ENCODE results near the gene MEGF9. TPM values are rescaled to one million over a fixed set of nuclear protein-coding genes. Genes with fewer than 3 reads are reported as not detected.
A peak's percentile ranks its signal among the peaks of the same experiment; 100 is the strongest.

The MEGF9 gene
- total RNA-seq, 4 donors from 2014 or later: 65.2 to 194 (median 138) TPM

DNA sequence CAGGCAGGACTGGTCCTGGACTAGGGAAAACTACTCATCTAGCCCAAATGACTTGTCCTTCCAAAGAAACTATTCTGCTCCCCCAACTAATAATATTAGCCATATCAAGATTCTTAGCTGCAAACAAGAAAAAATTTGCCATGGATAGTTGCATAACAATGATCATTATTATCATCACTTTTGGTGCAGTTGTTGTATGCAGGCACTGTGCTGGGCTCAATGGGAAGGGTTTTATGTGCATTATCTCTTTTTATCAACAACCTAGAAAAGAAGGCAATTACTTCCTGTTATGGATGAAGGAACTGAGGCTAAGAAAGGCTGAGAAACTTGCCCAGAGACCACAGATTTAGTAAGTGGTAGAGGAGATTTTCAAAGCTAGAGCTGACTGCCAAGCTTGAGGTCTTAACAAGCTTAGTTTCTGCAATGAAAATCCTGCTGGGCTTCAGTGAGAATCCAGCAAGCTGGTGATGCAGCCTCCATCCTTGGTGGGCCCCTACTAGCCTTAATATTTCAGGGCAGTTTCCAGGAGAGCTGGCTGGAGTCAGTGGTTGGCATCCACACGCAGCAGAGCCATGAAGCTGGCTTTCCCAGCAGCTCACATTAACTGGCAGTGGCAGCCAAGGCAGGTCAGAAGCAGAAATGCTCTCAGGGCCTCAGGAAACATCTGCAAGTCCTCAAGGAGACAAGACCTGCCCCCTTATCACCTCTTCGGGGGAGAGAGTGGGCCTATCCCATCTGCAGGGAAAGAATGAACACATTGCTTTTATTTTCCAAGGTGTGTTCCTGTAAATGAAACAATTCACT lies 20.5 kb upstream of the MEGF9 start:
- Histone ChIP-seq H3K36me3 (no peaks in the 10 kb centered on the region), H3K27me3 (no peaks in the 10 kb centered on the region), H3K27ac (peak overlapping the region; percentile 27 to 94 (median 93)), H3K9me3 (no peaks in the 10 kb centered on the region), H3K4me3 (replicated peaks in 1 of 3) (no peak overlapping the region), H3K4me1 (peaks cover 36 to 52% of the 10 kb centered on the region in 2 donors)
- peak; percentile 26 to 28 for DNase-seq
- intact Hi-C loops (cut with DNase I): no loop called here
- TF ChIP-seq, protein P1, sequence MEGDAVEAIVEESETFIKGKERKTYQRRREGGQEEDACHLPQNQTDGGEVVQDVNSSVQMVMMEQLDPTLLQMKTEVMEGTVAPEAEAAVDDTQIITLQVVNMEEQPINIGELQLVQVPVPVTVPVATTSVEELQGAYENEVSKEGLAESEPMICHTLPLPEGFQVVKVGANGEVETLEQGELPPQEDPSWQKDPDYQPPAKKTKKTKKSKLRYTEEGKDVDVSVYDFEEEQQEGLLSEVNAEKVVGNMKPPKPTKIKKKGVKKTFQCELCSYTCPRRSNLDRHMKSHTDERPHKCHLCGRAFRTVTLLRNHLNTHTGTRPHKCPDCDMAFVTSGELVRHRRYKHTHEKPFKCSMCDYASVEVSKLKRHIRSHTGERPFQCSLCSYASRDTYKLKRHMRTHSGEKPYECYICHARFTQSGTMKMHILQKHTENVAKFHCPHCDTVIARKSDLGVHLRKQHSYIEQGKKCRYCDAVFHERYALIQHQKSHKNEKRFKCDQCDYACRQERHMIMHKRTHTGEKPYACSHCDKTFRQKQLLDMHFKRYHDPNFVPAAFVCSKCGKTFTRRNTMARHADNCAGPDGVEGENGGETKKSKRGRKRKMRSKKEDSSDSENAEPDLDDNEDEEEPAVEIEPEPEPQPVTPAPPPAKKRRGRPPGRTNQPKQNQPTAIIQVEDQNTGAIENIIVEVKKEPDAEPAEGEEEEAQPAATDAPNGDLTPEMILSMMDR (IDR thresholded peaks at IDR 0.05): no peak
- no peak for TF ChIP-seq POLR2A (IDR thresholded peaks at IDR 0.05)
- 54 to 60% methylated on average over 2 of the region's 2 CpGs for WGBS, 2 donors

DNA sequence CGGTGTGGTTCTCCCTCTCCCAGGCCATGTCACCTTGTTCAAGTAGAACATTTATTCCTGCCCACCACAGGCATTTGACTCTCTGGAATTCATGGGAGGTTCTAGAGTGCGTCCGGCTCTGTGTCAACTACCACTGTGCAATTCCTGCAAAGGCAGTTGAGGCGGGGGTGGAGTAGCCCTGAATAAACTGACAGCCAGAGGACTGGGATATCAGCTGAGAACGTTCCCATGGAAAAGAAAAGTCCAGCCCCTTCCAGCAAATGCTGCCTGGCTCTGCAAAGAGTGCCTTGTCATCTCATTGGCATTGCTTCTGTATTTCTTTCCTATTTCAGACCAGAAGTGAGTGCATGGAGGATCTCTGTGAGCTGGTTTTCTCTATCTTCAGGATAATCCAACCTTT lies 18.9 kb upstream of the MEGF9 start:
- H3K4me3 ChIP-seq (replicated peaks in 1 of 3): no peak overlapping the region
- peaks cover 38 to 58% of the 10 kb centered on the region in 2 donors for H3K4me1 ChIP-seq
- peak in 1 of 2 donors; percentile 74 for TF ChIP-seq POLR2A (IDR thresholded peaks at IDR 0.05)
- TF ChIP-seq, protein P1 (IDR thresholded peaks at IDR 0.05): no peak
- intact Hi-C loops (cut with DNase I): no loop called here
- DNase-seq: peak; percentile 93 to 96
- 24 to 40% methylated on average over 5 of the region's 5 CpGs for WGBS, 2 donors
- peak overlapping the region; percentile 93 to 94 (median 94) for H3K27ac ChIP-seq
- no peaks in the 10 kb centered on the region for H3K27me3 ChIP-seq
- no peaks in the 10 kb centered on the region for H3K9me3 ChIP-seq
- H3K36me3 ChIP-seq: no peaks in the 10 kb centered on the region

DNA sequence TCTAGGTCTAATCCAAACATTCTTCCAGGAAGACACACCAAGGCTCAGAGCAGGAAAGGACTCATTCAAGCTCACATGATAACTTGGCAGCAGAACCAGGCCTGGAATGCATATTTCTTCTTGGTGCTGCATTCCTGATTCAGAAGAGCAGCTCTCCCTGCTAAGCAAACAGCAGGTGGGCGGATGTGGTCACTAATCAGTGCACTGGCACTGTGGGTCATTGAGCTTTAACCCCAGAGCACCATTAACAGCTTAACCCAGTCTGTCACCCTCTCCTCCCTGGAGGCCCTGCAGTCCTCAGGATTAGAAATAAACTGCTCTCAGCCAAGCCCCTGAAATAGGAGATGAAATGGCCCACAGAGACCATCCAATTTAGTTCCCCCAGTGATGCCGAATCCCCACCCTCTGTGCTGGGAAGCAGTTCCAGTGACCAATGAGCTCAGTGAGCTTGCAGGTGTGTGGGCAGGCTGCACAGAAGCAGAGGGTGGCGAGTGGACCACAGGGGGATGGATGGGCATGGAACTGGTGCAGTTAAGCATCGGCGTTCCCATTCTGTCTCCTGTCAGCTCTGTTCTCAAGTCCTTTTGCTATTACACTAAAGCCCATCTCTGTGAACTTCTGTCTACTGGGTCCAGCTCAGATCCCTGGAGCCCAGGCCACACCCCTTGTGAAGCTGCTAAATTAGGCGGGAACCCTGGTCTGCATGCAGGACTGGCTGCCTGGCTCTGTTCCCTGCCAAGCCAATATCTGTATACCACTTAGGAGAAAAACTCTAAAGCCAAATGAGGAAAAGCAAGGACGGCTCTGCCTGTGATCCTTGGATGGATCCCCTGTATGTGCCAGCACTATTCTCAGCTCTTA lies 16.6 kb upstream of the MEGF9 start:
- TF ChIP-seq, protein P1 (IDR thresholded peaks at IDR 0.05): no peak
- peak in 1 of 2 donors; percentile 8 for TF ChIP-seq POLR2A (IDR thresholded peaks at IDR 0.05)
- H3K9me3 ChIP-seq: no peaks in the 10 kb centered on the region
- peaks cover 38 to 58% of the 10 kb centered on the region in 2 donors for H3K4me1 ChIP-seq
- H3K27ac ChIP-seq: peak overlapping the region; percentile 93 to 94 (median 94)
- H3K27me3 ChIP-seq: no peaks in the 10 kb centered on the region
- DNase-seq: peak; percentile 95 to 96
- H3K36me3 ChIP-seq: no peaks in the 10 kb centered on the region
- H3K4me3 ChIP-seq (replicated peaks in 1 of 3): no peak overlapping the region
- intact Hi-C loops (cut with DNase I): no loop called here
- WGBS, 2 donors: 52 to 61% methylated on average over 7 of the region's 7 CpGs

DNA sequence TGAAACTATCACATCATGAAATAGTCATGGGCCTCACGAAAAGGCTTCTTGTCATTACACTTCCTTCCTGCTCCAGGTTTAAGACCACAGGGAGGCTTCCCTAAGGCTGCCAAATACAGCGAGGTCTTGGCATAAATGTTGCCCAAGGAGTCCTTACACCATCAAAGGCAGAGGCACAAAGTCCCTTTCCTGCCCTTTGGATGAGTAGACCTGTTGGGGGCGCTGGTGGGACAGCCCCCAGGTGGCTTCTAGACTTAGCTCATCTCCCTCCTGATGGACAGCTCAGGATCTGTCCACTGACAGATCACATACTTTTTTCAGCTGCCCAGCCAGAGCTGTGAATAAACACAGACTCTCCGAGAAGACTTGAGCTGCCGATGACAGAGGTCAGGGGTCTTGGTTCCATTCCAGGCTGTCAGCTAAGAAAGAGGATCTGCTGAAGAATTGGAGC lies 15.5 kb upstream of the MEGF9 start:
- H3K36me3 ChIP-seq: no peaks in the 10 kb centered on the region
- no peaks in the 10 kb centered on the region for H3K9me3 ChIP-seq
- H3K4me1 ChIP-seq: peaks cover 31 to 54% of the 10 kb centered on the region in 2 donors
- TF ChIP-seq, protein P1 (IDR thresholded peaks at IDR 0.05): no peak
- no peak for TF ChIP-seq POLR2A (IDR thresholded peaks at IDR 0.05)
- 58 to 62% methylated on average over 5 of the region's 5 CpGs for WGBS, 2 donors
- peak in 1 of 2 donors; percentile 4 for DNase-seq
- intact Hi-C loops (cut with DNase I): no loop called here
- H3K27me3 ChIP-seq: no peaks in the 10 kb centered on the region
- no peak overlapping the region for H3K4me3 ChIP-seq (replicated peaks in 1 of 3)
- H3K27ac ChIP-seq: peak overlapping the region; percentile 82 to 94 (median 93)

Measured in thyroid gland (tissue), 4 donors.